ENCODE data around the gene ZNRF3. TPM values are rescaled to one million over a fixed set of nuclear protein-coding genes. Genes with fewer than 3 reads are reported as not detected.

ZNRF3 gene
- total and polyA plus RNA-seq, 8 donors = 2.4 to 6.8 (median 3.9) TPM

DNA sequence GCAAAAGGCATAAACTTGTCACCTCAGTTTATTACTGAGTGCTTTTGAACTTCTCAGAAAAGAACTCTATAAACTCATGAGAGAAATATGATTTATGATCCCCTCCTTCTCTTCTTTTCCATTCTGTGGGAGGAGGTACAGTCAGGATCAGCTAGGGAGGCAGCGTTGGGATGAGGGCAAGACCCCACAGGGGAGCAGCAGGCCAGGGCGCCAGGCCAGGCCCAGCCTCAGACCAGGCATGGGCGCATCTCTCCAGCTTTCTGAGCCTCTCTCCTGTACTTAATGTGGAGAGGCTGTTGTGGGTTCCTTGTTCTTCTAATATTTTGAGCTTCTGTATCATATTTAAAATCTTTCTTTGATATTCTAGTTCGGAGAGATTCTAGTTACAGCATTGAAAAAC is 106.5 kb downstream of the ZNRF3 start:
- DNase-seq (no peak), ATAC-seq (no peak), FAIRE-seq (no peak)
- intact Hi-C loops (cut with DNase I) = no loop called here
- no peaks in the 10 kb centered on the region for H3K4me1 ChIP-seq
- no peaks in the 10 kb centered on the region for H3K36me3 ChIP-seq
- no peak overlapping the region for H3K27ac ChIP-seq
- TF ChIP-seq, protein P1, sequence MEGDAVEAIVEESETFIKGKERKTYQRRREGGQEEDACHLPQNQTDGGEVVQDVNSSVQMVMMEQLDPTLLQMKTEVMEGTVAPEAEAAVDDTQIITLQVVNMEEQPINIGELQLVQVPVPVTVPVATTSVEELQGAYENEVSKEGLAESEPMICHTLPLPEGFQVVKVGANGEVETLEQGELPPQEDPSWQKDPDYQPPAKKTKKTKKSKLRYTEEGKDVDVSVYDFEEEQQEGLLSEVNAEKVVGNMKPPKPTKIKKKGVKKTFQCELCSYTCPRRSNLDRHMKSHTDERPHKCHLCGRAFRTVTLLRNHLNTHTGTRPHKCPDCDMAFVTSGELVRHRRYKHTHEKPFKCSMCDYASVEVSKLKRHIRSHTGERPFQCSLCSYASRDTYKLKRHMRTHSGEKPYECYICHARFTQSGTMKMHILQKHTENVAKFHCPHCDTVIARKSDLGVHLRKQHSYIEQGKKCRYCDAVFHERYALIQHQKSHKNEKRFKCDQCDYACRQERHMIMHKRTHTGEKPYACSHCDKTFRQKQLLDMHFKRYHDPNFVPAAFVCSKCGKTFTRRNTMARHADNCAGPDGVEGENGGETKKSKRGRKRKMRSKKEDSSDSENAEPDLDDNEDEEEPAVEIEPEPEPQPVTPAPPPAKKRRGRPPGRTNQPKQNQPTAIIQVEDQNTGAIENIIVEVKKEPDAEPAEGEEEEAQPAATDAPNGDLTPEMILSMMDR (IDR thresholded peaks at IDR 0.05) = no peak
- 93 to 94% methylated on average over 4 of the region's 4 CpGs for WGBS, 2 donors
- no peaks in the 10 kb centered on the region for H3K9me3 ChIP-seq
- H3K27me3 ChIP-seq = no peaks in the 10 kb centered on the region
- no peak overlapping the region for H3K4me3 ChIP-seq

DNA sequence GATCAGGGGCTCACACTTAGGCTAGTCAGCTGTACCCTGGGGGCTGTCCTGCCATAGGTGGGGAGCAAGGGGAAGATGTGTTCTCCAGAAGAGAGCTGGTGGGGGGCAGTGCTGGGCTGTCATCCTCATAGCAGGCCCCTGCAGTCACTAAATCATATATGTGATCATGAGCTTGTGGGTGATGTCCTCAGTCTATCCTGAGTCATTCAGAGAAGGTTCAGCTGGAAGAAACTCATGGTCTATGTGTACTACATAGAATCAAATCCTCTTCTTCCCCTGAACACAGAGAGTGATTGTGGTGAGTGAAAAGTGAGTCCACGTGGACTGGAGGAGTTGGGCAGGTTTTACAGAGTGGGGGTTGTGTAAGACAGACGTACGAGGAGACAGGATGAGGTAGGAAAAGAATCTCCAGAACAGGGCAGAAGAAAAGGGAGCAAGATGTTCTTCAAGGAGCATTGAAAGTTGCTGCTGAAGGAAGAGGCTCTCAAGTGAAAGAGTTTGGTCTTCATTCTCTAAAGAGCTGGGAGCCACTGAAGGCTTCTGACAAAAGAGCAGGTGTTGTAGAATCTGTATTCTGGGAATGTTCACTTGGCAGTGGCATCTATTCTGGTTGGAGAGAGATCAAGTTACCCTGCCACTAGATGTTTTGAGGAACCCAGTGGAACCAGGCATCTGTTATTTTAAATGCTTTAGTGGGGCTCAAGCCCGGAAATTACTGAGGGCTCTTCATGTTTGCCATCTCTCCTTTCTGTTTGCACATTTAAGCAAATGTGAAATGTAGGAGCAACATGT is 109.4 kb downstream of the ZNRF3 start:
- TF ChIP-seq, protein P1 (IDR thresholded peaks at IDR 0.05) = no peak
- H3K27ac ChIP-seq = no peak overlapping the region
- no peaks in the 10 kb centered on the region for H3K4me1 ChIP-seq
- ATAC-seq (peak in 1 of 4 donors; percentile 52), DNase-seq (no peak), FAIRE-seq (no peak)
- H3K4me3 ChIP-seq = no peak overlapping the region
- H3K36me3 ChIP-seq = no peaks in the 10 kb centered on the region
- intact Hi-C loops (cut with DNase I) = no loop called here
- WGBS, 2 donors = 63 to 75% methylated on average over 4 of the region's 4 CpGs
- H3K27me3 ChIP-seq = no peaks in the 10 kb centered on the region
- no peaks in the 10 kb centered on the region for H3K9me3 ChIP-seq

DNA sequence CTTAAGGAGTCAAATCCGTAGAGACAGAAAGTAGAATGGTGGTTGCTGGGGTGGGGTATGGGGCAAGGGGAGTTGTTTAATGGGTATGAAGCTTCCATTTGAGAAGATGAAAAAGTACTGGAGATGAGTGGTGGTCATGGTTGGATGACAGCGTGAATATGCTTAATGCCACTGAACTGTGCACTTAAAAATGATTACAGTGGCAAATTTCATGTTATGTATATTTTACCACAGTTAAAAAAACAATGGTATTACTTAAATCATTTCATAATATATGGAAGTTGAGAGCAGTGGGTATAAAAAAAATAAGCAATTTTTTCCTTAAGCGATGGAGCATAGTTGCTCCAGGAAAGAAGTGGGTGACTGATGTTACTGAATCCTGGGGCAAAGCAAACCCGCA is 111.2 kb downstream of the ZNRF3 start:
- DNase-seq (no peak), ATAC-seq (no peak), FAIRE-seq (no peak)
- intact Hi-C loops (cut with DNase I) = no loop called here
- H3K9me3 ChIP-seq = no peaks in the 10 kb centered on the region
- TF ChIP-seq, protein P1 (IDR thresholded peaks at IDR 0.05) = no peak
- H3K4me3 ChIP-seq = no peak overlapping the region
- H3K27me3 ChIP-seq = no peaks in the 10 kb centered on the region
- H3K36me3 ChIP-seq = no peaks in the 10 kb centered on the region
- WGBS, 2 donors = 95 to 97% methylated on average over 4 of the region's 4 CpGs
- no peak overlapping the region for H3K27ac ChIP-seq
- no peaks in the 10 kb centered on the region for H3K4me1 ChIP-seq

DNA sequence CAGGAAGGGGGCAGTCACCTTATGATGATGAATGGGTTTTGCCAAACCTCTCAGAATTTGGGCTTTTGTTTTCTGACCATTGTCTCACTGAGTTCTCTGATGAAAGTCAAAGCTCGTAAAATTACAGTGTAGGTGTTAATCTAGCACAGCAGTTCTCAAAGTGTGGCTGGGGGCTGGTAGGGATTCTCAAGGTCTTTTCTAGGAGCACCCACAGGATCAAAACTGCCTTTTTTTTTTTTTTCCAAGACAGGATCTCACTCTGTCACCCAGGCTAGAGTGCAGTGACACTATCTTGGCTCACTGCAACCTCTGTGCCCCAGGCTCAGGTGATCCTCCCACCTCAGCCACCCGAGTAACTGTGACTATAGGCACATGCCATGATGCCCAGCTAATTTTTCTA is 112.2 kb downstream of the ZNRF3 start:
- no peak for FAIRE-seq
- TF ChIP-seq, protein P1 (IDR thresholded peaks at IDR 0.05) = no peak
- 81 to 83% methylated on average over 2 of the region's 2 CpGs for WGBS, 2 donors
- no peak for DNase-seq
- H3K27me3 ChIP-seq = no peaks in the 10 kb centered on the region
- no peaks in the 10 kb centered on the region for H3K4me1 ChIP-seq
- no peak overlapping the region for H3K4me3 ChIP-seq
- no peak for ATAC-seq
- no peak overlapping the region for H3K27ac ChIP-seq
- intact Hi-C loops (cut with DNase I) = no loop called here
- H3K9me3 ChIP-seq = no peaks in the 10 kb centered on the region
- no peaks in the 10 kb centered on the region for H3K36me3 ChIP-seq

DNA sequence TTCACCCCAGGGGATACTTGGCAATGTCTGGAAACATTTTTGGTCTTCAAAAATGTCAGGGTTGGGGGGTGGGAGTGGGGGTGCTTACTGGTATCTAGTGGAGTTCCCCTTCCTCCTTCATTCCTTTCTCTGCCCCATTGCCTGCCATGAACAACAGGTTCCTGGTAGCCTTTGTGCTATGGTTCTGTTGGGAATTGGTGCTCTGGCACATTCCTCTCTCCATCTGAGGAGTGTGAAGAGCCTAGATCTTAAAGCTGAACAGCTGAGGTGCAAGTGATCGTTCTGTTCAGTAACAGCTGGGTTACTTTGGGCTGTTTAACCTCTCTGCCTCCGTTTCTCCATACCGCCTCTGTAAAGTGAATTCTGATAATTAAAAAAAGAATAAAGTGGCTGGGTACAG is 114.0 kb downstream of the ZNRF3 start:
- intact Hi-C loops (cut with DNase I) = no loop called here
- no peaks in the 10 kb centered on the region for H3K36me3 ChIP-seq
- no peak for DNase-seq
- no peak for ATAC-seq
- 93 to 99% methylated on average over 3 of the region's 3 CpGs for WGBS, 2 donors
- no peak overlapping the region for H3K27ac ChIP-seq
- FAIRE-seq = no peak
- TF ChIP-seq, protein P1 (IDR thresholded peaks at IDR 0.05) = no peak
- H3K4me3 ChIP-seq = no peak overlapping the region
- H3K9me3 ChIP-seq = no peaks in the 10 kb centered on the region
- H3K4me1 ChIP-seq = peaks cover 0 to under 1% (median 0%) of the 10 kb centered on the region in 3 donors
- H3K27me3 ChIP-seq = no peaks in the 10 kb centered on the region
